ENCODE data around the gene ARHGAP44.

Gene ARHGAP44

GRCh38 chr17:12979246-12979645, 189.9 kb downstream of the ARHGAP44 start:
- Mint-ChIP-seq H3K4me3 (no peak overlapping the region), H3K27ac (no peak overlapping the region), H3K9me3 (no peaks in the 10 kb centered on the region), H3K27me3 (ENCODE audit: low read depth, poor library complexity) (peaks cover 21% of the 10 kb centered on the region), H3K36me3 (ENCODE audit: low read depth) (no peaks in the 10 kb centered on the region), H3K4me1 (peaks cover 14% of the 10 kb centered on the region)
- TF ChIP-seq CTCF (IDR thresholded peaks at IDR 0.05) = no peak
- no peak for DNase-seq

- no peak for DNase-seq
- Mint-ChIP-seq H3K9me3 (no peaks in the 10 kb centered on the region), H3K4me1 (peaks cover 11% of the 10 kb centered on the region), H3K27me3 (ENCODE audit: low read depth, poor library complexity) (peaks cover 14% of the 10 kb centered on the region), H3K27ac (no peak overlapping the region), H3K4me3 (no peak overlapping the region), H3K36me3 (ENCODE audit: low read depth) (no peaks in the 10 kb centered on the region)
- TF ChIP-seq CTCF (IDR thresholded peaks at IDR 0.05) = no peak
Measured at GRCh38 chr17:12979826-12980500, 190.7 kb downstream of the ARHGAP44 start.

GRCh38 chr17:12982224-12982623, 192.9 kb downstream of the ARHGAP44 start:
- no peak for TF ChIP-seq CTCF (IDR thresholded peaks at IDR 0.05)
- Mint-ChIP-seq H3K4me1 (peaks cover 31% of the 10 kb centered on the region), H3K27ac (no peak overlapping the region), H3K9me3 (no peaks in the 10 kb centered on the region), H3K4me3 (no peak overlapping the region), H3K36me3 (ENCODE audit: low read depth) (no peaks in the 10 kb centered on the region), H3K27me3 (ENCODE audit: low read depth, poor library complexity) (peaks cover 5% of the 10 kb centered on the region)
- DNase-seq = no peak

GRCh38 chr17:12983991-12984884, 194.9 kb downstream of the ARHGAP44 start:
- no peak overlapping the region for H3K4me3 Mint-ChIP-seq
- H3K36me3 Mint-ChIP-seq (ENCODE audit: low read depth) = no peaks in the 10 kb centered on the region
- H3K27ac Mint-ChIP-seq = no peak overlapping the region
- peaks cover 3% of the 10 kb centered on the region for H3K27me3 Mint-ChIP-seq (ENCODE audit: low read depth, poor library complexity)
- H3K9me3 Mint-ChIP-seq = no peaks in the 10 kb centered on the region
- H3K4me1 Mint-ChIP-seq = peaks cover 34% of the 10 kb centered on the region
- DNase-seq = no peak
- TF ChIP-seq CTCF (IDR thresholded peaks at IDR 0.05) = no peak

GRCh38 chr17:12985431-12986293, 196.4 kb downstream of the ARHGAP44 start:
- no peak overlapping the region for H3K4me3 Mint-ChIP-seq
- H3K36me3 Mint-ChIP-seq (ENCODE audit: low read depth) = peaks cover 12% of the 10 kb centered on the region
- H3K27ac Mint-ChIP-seq = peak overlapping the region; percentile 32
- TF ChIP-seq CTCF (IDR thresholded peaks at IDR 0.05) = no peak
- H3K4me1 Mint-ChIP-seq = peaks cover 37% of the 10 kb centered on the region
- DNase-seq = no peak
- no peaks in the 10 kb centered on the region for H3K9me3 Mint-ChIP-seq
- peaks cover 3% of the 10 kb centered on the region for H3K27me3 Mint-ChIP-seq (ENCODE audit: low read depth, poor library complexity)

Data from nephron progenitor cell (in vitro differentiated cells).